ENCODE results near the gene ASXL1. TPM values are rescaled to one million over a fixed set of nuclear protein-coding genes. Genes with fewer than 3 reads are reported as not detected.

ASXL1 gene
- 10 to 100 TPM; 38.8 to 40.4 TPM for total RNA-seq

DNA sequence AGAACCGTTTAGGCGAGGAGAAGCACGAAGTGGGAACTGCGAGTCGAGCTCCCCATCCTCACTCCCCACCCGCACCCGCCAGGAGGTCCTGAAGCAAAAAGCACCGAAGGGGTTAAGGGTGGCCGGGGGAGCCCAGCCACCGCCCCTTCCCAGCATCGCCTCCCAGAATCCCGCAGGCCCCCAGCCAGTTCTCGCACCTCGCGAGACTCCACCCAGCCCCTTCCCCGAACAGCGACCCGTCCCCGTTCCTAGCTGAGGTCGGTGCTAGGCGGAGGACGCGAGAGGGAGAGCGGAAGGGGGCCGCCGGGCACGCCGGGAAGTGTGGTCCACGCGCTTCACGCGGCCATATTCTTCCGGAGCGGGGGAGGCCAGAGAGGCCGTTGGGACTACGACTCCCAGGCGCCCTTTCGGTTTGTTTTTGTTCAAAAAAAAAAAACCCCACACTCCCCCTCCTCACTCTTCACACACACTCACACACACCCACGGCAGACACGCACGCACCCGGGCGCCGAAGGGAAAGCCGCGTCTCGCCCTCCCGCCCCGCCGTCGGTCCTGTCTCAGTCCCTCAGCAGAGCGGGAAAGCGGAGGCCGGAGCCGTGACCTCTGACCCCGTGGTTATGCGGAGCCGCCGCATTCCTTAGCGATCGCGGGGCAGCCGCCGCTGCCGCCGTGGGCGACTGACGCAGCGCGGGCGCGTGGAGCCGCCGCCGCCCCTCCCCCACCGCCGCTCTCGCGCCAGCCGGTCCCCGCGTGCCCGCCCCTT, at the start of gene ASXL1:
Gene ASXL1, plus strand, starts transcription at position 463 of the 763 bp plus-strand sequence. CDS start 445 bp downstream, outside the sequence.
- H3K4me1 ChIP-seq: peaks cover 4% of the 10 kb centered on the region
- H3K36me3 ChIP-seq: no peaks in the 10 kb centered on the region
- intact Hi-C loops (cut with DNase I): loop anchor here (10.0 kb wide), 1 partner anchor 127 kb away; no protein-coding TSS in a partner anchor

DNA sequence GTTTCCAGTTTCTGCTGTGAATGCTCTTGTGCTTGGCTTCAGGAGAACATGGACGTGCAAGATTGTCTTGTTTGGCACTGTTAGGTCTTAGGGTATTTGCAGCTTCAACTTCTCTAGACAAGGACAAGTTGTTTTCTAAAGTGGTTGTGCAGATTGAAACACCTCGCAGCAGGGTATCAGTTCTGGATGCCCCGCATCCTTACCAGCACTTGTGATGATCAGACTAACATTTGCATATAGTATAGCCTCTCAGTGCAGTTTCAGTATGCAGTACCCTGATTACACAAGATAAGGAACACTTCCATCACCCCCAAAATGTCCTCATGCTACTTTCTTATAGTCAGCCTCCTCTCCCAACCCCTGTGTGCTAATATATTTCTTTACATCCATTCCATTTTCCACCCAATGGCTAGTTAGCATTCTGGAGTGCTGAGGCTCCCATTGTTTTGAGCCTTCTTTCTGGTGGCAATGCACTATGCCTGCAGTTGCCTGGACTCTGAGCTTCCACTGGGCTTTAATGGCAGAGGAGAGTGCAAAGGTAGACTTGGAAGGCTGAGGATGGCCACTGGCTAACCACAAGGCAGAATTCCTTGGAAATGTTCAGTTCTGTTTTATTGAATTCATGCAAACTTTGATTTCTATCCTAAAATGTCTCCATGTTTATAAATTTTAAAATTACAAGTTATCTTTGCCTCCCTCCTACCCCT, 45.3 kb upstream of the ASXL1 start:
- Histone ChIP-seq H3K36me3 (no peaks in the 10 kb centered on the region), H3K9me3 (no peaks in the 10 kb centered on the region), H3K27me3 (no peaks in the 10 kb centered on the region), H3K4me3 (no peak overlapping the region), H3K27ac (no peak overlapping the region), H3K9ac (ENCODE audit: low read depth in 2 of 2, low read length in 2 of 2) (no peak overlapping the region), H3K4me1 (no peaks in the 10 kb centered on the region)
- DNase-seq: no peak
- intact Hi-C loops (cut with DNase I): no loop called here
- TF ChIP-seq, protein P1, sequence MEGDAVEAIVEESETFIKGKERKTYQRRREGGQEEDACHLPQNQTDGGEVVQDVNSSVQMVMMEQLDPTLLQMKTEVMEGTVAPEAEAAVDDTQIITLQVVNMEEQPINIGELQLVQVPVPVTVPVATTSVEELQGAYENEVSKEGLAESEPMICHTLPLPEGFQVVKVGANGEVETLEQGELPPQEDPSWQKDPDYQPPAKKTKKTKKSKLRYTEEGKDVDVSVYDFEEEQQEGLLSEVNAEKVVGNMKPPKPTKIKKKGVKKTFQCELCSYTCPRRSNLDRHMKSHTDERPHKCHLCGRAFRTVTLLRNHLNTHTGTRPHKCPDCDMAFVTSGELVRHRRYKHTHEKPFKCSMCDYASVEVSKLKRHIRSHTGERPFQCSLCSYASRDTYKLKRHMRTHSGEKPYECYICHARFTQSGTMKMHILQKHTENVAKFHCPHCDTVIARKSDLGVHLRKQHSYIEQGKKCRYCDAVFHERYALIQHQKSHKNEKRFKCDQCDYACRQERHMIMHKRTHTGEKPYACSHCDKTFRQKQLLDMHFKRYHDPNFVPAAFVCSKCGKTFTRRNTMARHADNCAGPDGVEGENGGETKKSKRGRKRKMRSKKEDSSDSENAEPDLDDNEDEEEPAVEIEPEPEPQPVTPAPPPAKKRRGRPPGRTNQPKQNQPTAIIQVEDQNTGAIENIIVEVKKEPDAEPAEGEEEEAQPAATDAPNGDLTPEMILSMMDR (IDR thresholded peaks at IDR 0.05): no peak

More for the DNA sequence above, at the start of gene ASXL1:
- peak; percentile 96 for DNase-seq
- H3K27me3 ChIP-seq: no peaks in the 10 kb centered on the region
- TF ChIP-seq, protein P1 (IDR thresholded peaks at IDR 0.05): no peak
- no peaks in the 10 kb centered on the region for H3K9me3 ChIP-seq
- H3K4me3 ChIP-seq: peak within 1 kb of the TSS; percentile 69
- H3K9ac ChIP-seq (ENCODE audit: low read depth in 2 of 2, low read length in 2 of 2): peak within 1 kb of the TSS; percentile 77 to 99
- peak within 1 kb of the TSS; percentile 86 for H3K27ac ChIP-seq

DNA sequence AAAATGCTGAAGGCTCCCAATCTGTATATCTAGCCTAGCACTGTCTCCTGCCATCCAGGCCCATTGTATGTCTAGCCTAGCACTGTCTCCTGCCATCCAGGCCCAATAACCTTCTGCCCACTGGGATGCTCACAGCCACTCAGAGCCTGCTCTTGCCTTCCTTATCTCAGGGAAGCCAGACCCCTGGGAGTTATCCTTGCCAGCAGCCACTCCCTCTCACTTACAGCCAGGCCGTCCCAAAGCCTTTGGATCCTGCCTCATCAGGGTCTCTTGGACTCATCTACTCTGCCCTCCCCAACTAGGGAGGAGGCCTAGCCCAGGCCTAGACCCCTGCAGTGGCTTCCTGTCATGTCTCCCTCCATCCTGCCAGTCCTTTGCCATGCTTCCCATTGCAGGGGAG, 43.4 kb upstream of the ASXL1 start:
- intact Hi-C loops (cut with DNase I): no loop called here
- no peaks in the 10 kb centered on the region for H3K9me3 ChIP-seq
- no peaks in the 10 kb centered on the region for H3K4me1 ChIP-seq
- H3K27me3 ChIP-seq: no peaks in the 10 kb centered on the region
- DNase-seq: no peak
- TF ChIP-seq, protein P1 (IDR thresholded peaks at IDR 0.05): no peak
- H3K36me3 ChIP-seq: peaks cover 4% of the 10 kb centered on the region
- no peak overlapping the region for H3K27ac ChIP-seq
- H3K4me3 ChIP-seq: no peak overlapping the region
- no peak overlapping the region for H3K9ac ChIP-seq (ENCODE audit: low read depth in 2 of 2, low read length in 2 of 2)

DNA sequence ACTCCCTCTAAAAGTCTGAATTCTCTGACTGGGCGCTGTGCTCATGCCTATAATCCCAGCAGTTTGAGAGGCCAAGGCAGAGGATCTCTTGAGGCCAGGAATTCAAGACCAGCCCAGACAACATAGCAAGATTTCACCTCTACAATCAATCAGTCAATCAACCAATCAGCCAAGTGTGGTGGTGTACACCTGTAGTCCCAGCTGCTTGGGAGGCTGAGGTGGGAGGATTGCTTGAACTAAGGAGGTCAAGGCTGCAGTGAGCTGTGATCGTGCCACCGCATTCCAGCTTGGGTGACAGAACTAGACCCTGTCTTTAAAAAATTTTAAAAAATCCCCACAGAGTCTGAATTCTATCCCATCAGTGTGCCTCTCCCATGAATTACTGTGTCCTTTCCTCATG, 42.7 kb upstream of the ASXL1 start:
- H3K27me3 ChIP-seq: no peaks in the 10 kb centered on the region
- DNase-seq: no peak
- no peaks in the 10 kb centered on the region for H3K4me1 ChIP-seq
- H3K9ac ChIP-seq (ENCODE audit: low read depth in 2 of 2, low read length in 2 of 2): no peak overlapping the region
- intact Hi-C loops (cut with DNase I): no loop called here
- TF ChIP-seq, protein P1 (IDR thresholded peaks at IDR 0.05): no peak
- no peaks in the 10 kb centered on the region for H3K9me3 ChIP-seq
- H3K4me3 ChIP-seq: no peak overlapping the region
- H3K36me3 ChIP-seq: peaks cover 4% of the 10 kb centered on the region
- H3K27ac ChIP-seq: no peak overlapping the region

DNA sequence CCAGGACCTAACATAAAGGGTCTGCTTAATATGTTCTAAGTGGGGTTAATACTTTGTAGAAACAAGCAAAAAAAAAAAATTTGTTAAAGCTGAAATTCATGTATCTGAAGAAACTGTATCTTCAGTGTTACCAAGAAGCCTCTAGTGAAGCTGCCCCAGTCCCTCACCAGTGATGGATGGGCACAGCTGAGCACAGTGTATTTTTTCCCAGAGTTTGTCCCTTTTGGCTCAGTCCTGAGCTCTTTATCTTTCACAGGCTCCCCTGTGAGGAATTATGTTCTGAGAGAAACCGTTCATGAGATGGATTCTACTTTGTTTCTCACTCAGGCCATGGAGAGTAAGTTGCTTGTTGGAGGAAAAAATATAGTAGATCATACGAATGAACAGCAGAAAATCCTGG, 42.2 kb upstream of the ASXL1 start:
- Histone ChIP-seq H3K27me3 (no peaks in the 10 kb centered on the region), H3K4me3 (no peak overlapping the region), H3K36me3 (peaks cover 4% of the 10 kb centered on the region), H3K4me1 (no peaks in the 10 kb centered on the region), H3K9ac (ENCODE audit: low read depth in 2 of 2, low read length in 2 of 2) (no peak overlapping the region), H3K27ac (no peak overlapping the region), H3K9me3 (no peaks in the 10 kb centered on the region)
- intact Hi-C loops (cut with DNase I): no loop called here
- TF ChIP-seq, protein P1 (IDR thresholded peaks at IDR 0.05): no peak
- no peak for DNase-seq

Data from colonic mucosa (tissue), 4 donors.